ENCODE measurements around the gene WDPCP. TPM values are rescaled to one million over a fixed set of nuclear protein-coding genes. Genes with fewer than 3 reads are reported as not detected.

Gene WDPCP
- total and polyA plus RNA-seq, 2 of the 13 experiments (the other 11 are each of a cell fraction or from before 2014, with no cell fraction given), result 2.9 to 5.2 TPM

- TF ChIP-seq SMAD9 (CRISPR knock-in tag; IDR thresholded peaks at IDR 0.05) (no peak), CBX1 (IDR thresholded peaks at IDR 0.05; ENCODE audit: low read depth) (no peak), LBX2 (CRISPR knock-in tag; IDR thresholded peaks at IDR 0.05; ENCODE audit: borderline replicate concordance) (no peak), HNF4A (CRISPR knock-in tag; IDR thresholded peaks at IDR 0.05) (peak; percentile 78), ZNF230 (CRISPR knock-in tag; IDR thresholded peaks at IDR 0.05) (no peak), HDAC2 (CRISPR knock-in tag; IDR thresholded peaks at IDR 0.05) (peak; percentile 94), ERF (CRISPR knock-in tag; IDR thresholded peaks at IDR 0.05) (peak; percentile 71; the same call in 1 of the 2 replicates), FUBP1 (CRISPR knock-in tag; IDR thresholded peaks at IDR 0.05; ENCODE audit: borderline replicate concordance) (no peak), TFE3 (CRISPR knock-in tag; IDR thresholded peaks at IDR 0.05) (peak; percentile 56; the same call in 1 of the 2 replicates), SATB2 (CRISPR knock-in tag; IDR thresholded peaks at IDR 0.05) (no peak), SUZ12 (IDR thresholded peaks at IDR 0.05; ENCODE audit: low read depth, low read length) (no peak), TCF7 (IDR thresholded peaks at IDR 0.05; ENCODE audit: low read depth) (peak; percentile 97), SRSF1 (optimal IDR thresholded peaks at IDR 0.05; ENCODE audit: low read depth, low read length) (no peak), ATRX (CRISPR knock-in tag; IDR thresholded peaks at IDR 0.05; ENCODE audit: borderline replicate concordance) (no peak), ADNP (CRISPR knock-in tag; IDR thresholded peaks at IDR 0.05) (no peak), KLF15 (CRISPR knock-in tag; IDR thresholded peaks at IDR 0.05; ENCODE audit: borderline replicate concordance) (no peak), MTF2 (CRISPR knock-in tag; IDR thresholded peaks at IDR 0.05; ENCODE audit: borderline replicate concordance) (no peak), XRCC5 (optimal IDR thresholded peaks at IDR 0.05; ENCODE audit: low read length) (no peak), SAP130 (CRISPR knock-in tag; IDR thresholded peaks at IDR 0.05; ENCODE audit: low read depth) (peak; percentile 69), MATR3 (CRISPR knock-in tag; IDR thresholded peaks at IDR 0.05) (no peak), TEAD2 (CRISPR knock-in tag; IDR thresholded peaks at IDR 0.05) (no peak), RNF2 (conservative IDR thresholded peaks at IDR 0.05; ENCODE audit: low read depth) (no peak), AHR (CRISPR knock-in tag; IDR thresholded peaks at IDR 0.05) (no peak)
- TF ChIP-seq, protein P1, sequence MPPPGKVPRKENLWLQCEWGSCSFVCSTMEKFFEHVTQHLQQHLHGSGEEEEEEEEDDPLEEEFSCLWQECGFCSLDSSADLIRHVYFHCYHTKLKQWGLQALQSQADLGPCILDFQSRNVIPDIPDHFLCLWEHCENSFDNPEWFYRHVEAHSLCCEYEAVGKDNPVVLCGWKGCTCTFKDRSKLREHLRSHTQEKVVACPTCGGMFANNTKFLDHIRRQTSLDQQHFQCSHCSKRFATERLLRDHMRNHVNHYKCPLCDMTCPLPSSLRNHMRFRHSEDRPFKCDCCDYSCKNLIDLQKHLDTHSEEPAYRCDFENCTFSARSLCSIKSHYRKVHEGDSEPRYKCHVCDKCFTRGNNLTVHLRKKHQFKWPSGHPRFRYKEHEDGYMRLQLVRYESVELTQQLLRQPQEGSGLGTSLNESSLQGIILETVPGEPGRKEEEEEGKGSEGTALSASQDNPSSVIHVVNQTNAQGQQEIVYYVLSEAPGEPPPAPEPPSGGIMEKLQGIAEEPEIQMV (CRISPR knock-in tag; IDR thresholded peaks at IDR 0.05; ENCODE audit: low read depth), result no peak
- TF ChIP-seq, protein P2, sequence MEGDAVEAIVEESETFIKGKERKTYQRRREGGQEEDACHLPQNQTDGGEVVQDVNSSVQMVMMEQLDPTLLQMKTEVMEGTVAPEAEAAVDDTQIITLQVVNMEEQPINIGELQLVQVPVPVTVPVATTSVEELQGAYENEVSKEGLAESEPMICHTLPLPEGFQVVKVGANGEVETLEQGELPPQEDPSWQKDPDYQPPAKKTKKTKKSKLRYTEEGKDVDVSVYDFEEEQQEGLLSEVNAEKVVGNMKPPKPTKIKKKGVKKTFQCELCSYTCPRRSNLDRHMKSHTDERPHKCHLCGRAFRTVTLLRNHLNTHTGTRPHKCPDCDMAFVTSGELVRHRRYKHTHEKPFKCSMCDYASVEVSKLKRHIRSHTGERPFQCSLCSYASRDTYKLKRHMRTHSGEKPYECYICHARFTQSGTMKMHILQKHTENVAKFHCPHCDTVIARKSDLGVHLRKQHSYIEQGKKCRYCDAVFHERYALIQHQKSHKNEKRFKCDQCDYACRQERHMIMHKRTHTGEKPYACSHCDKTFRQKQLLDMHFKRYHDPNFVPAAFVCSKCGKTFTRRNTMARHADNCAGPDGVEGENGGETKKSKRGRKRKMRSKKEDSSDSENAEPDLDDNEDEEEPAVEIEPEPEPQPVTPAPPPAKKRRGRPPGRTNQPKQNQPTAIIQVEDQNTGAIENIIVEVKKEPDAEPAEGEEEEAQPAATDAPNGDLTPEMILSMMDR (CRISPR knock-in tag; IDR thresholded peaks at IDR 0.05), result no peak
- TF ChIP-seq, protein P3, sequence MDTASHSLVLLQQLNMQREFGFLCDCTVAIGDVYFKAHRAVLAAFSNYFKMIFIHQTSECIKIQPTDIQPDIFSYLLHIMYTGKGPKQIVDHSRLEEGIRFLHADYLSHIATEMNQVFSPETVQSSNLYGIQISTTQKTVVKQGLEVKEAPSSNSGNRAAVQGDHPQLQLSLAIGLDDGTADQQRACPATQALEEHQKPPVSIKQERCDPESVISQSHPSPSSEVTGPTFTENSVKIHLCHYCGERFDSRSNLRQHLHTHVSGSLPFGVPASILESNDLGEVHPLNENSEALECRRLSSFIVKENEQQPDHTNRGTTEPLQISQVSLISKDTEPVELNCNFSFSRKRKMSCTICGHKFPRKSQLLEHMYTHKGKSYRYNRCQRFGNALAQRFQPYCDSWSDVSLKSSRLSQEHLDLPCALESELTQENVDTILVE (CRISPR knock-in tag; IDR thresholded peaks at IDR 0.05), result no peak; the same call in 1 of the 2 replicates
Observed at GRCh38 chr2:63194175-63194574, 394.1 kb downstream of the WDPCP start (continued).

All from HepG2 (cell line).